GM23338 (cell line): ENCODE data around the gene ZC3H13. TPM values are rescaled to one million over a fixed set of nuclear protein-coding genes. Genes with fewer than 3 reads are reported as not detected.

Source experiments
- ATAC-seq: fragments of 200-7000 bp; cut with Tn5 transposase; 3 replicates; pipeline ENCODE4 v1.9.1; 2020
- DNase-seq: peaks from one replicate; pipeline ENCODE4 v3.0.0-alpha.2; 2015; ENCODE audit warnings: low spot score
- H2AFZ ChIP-seq: fragments of 200-600 bp; sonication (generic); 2 replicates; pipeline ENCODE4 v1.8.0; 2016; ENCODE audit warnings: antibody characterized with exemption, mild to moderate bottlenecking, moderate library complexity
- H3F3A ChIP-seq: fragments of 200-600 bp; sonication (generic); replicated peaks from 2 replicates; pipeline ENCODE4 v1.8.0; 2017; ENCODE audit warnings: antibody characterized with exemption, mixed run types, low read depth
- H3K27ac ChIP-seq: fragments of 200-600 bp; sonication (generic); 2 replicates; pipeline ENCODE4 v1.6.1; 2016; ENCODE audit warnings: low read depth
- H3K27me3 ChIP-seq: fragments of 200-600 bp; sonication (generic); 2 replicates; pipeline ENCODE4 v1.8.0; 2016; ENCODE audit warnings: mild to moderate bottlenecking, mixed run types, moderate library complexity; ENCODE audit not compliant: insufficient read depth
- H3K36me3 ChIP-seq: fragments of 200-600 bp; sonication (generic); 2 replicates; pipeline ENCODE4 v1.8.0; 2016; ENCODE audit warnings: mild to moderate bottlenecking; ENCODE audit not compliant: insufficient read depth
- H3K4me1 ChIP-seq: fragments of 200-600 bp; sonication (generic); 2 replicates; pipeline ENCODE4 v1.8.0; 2016; ENCODE audit warnings: mild to moderate bottlenecking, moderate library complexity; ENCODE audit not compliant: insufficient read depth
- H3K4me2 ChIP-seq: fragments of 200-600 bp; sonication (generic); 2 replicates; pipeline ENCODE4 v1.7.1; 2017; ENCODE audit warnings: mixed run types
- H3K4me3 ChIP-seq: fragments of 200-600 bp; sonication (generic); 2 replicates; pipeline ENCODE4 v1.6.1; 2016; ENCODE audit warnings: mixed run types
- H3K79me2 ChIP-seq: fragments of 200-600 bp; sonication (generic); replicated peaks from 2 replicates; pipeline ENCODE4 v1.8.0; 2017; ENCODE audit warnings: mild to moderate bottlenecking; ENCODE audit not compliant: insufficient read depth
- H3K9me2 ChIP-seq: fragments of 200-600 bp; sonication (generic); 2 replicates; pipeline ENCODE4 v1.8.0; 2017; ENCODE audit not compliant: insufficient read depth
- H4K20me1 ChIP-seq: fragments of 200-600 bp; sonication (generic); replicated peaks from 2 replicates; pipeline ENCODE4 v1.8.0; 2017; ENCODE audit warnings: mild to moderate bottlenecking; ENCODE audit not compliant: insufficient read depth
- H3K27ac Mint-ChIP-seq: 2 replicates; pipeline ENCODE4 v1.8.0; 2020; ENCODE audit warnings: inconsistent platforms, mild to moderate bottlenecking, moderate library complexity, mixed read lengths
- H3K27me3 Mint-ChIP-seq: 3 replicates; pipeline ENCODE4 v1.8.0; 2022; ENCODE audit warnings: low read depth, mild to moderate bottlenecking, moderate library complexity, mixed read lengths, inconsistent platforms; ENCODE audit not compliant: insufficient read depth, poor library complexity
- H3K36me3 Mint-ChIP-seq: 3 replicates; pipeline ENCODE4 v1.8.0; 2021; ENCODE audit warnings: low read depth, mild to moderate bottlenecking, inconsistent platforms, moderate library complexity, mixed read lengths
- H3K4me1 Mint-ChIP-seq: 3 replicates; pipeline ENCODE4 v1.8.0; 2020; ENCODE audit warnings: mild to moderate bottlenecking, inconsistent platforms, mixed read lengths
- H3K4me3 Mint-ChIP-seq: 3 replicates; pipeline ENCODE4 v1.8.0; 2021; ENCODE audit warnings: moderate library complexity, mild to moderate bottlenecking, inconsistent platforms, mixed read lengths
- H3K9me3 Mint-ChIP-seq: 3 replicates; pipeline ENCODE4 v1.8.0; 2020; ENCODE audit warnings: moderate library complexity, mild to moderate bottlenecking, inconsistent platforms, mixed read lengths
- CREB1 ChIP-seq: fragments of 250-450 bp; sonication (Bioruptor Pico); IDR thresholded peaks from 2 replicates; pipeline ENCODE4 v1.5.0; 2020; ENCODE audit warnings: low read depth, mild to moderate bottlenecking, moderate library complexity
- CTCF ChIP-seq, 2 experiments: fragments of 200-600 bp in 1 of 2; sonication (generic) in 1 of 2; conservative IDR thresholded peaks; 2 replicates each; pipeline versions ENCODE4 v1.5.1 to v1.6.1; 2016 to 2017; ENCODE audit warnings: antibody characterized with exemption in 2 of 2, low read depth in 2 of 2, mild to moderate bottlenecking in 2 of 2, moderate library complexity in 1 of 2
- ETS1 ChIP-seq: IDR thresholded peaks from 2 replicates; pipeline ENCODE4 v1.6.1; 2016; ENCODE audit warnings: antibody characterized with exemption
- EZH2 ChIP-seq: fragments of 200-600 bp; sonication (generic); IDR thresholded peaks from one replicate; pipeline ENCODE4 v1.8.0; 2017; ENCODE audit warnings: antibody characterized with exemption, mild to moderate bottlenecking, low read depth; ENCODE audit not compliant: unreplicated experiment
- EZH2phosphoT487 ChIP-seq: fragments of 200-600 bp; sonication (generic); IDR thresholded peaks from one replicate; pipeline ENCODE4 v1.8.1; 2018; ENCODE audit warnings: antibody characterized with exemption; ENCODE audit not compliant: unreplicated experiment
- JUNB ChIP-seq: IDR thresholded peaks from one replicate; pipeline ENCODE4 v1.6.1; 2016; ENCODE audit warnings: antibody characterized with exemption; ENCODE audit not compliant: unreplicated experiment
- POLR2AphosphoS5 ChIP-seq: IDR thresholded peaks from 2 replicates; pipeline ENCODE4 v1.6.1; 2016; ENCODE audit warnings: antibody characterized with exemption, low read depth
- STAT1 ChIP-seq: IDR thresholded peaks from one replicate; pipeline ENCODE4 v1.6.1; 2016; ENCODE audit warnings: antibody characterized with exemption; ENCODE audit not compliant: unreplicated experiment
- ZNF331 ChIP-seq: fragments of 250-450 bp; sonication (Bioruptor Pico); IDR thresholded peaks from 2 replicates; pipeline ENCODE4 v1.5.0; 2020; ENCODE audit warnings: low read depth, mild to moderate bottlenecking, moderate library complexity
- polyA plus RNA-seq: library from polyadenylated mRNA; unstranded; fragments of >200 nt; fragmentation: Nextera tagmentation; extraction: Ambion mirVana; gene quantifications from 2 replicates; pipeline ENCODE4 v1.2.1, GENCODE V29; 2016
- total RNA-seq: library from RNA; depleted of rRNA; stranded (reverse); fragments of >200 nt; shearing (Covaris generic); gene quantifications from 2 replicates; pipeline ENCODE4 v1.2.3, GENCODE V29; 2014
- TF ChIP-seq, protein P1 (sequence below): IDR thresholded peaks from one replicate; pipeline ENCODE4 v1.6.1; 2018; ENCODE audit warnings: antibody characterized with exemption; ENCODE audit not compliant: unreplicated experiment

Gene ZC3H13
- total and polyA plus RNA-seq, 2 experiments from 2014 or later = 39.6 to 125 TPM

DNA sequence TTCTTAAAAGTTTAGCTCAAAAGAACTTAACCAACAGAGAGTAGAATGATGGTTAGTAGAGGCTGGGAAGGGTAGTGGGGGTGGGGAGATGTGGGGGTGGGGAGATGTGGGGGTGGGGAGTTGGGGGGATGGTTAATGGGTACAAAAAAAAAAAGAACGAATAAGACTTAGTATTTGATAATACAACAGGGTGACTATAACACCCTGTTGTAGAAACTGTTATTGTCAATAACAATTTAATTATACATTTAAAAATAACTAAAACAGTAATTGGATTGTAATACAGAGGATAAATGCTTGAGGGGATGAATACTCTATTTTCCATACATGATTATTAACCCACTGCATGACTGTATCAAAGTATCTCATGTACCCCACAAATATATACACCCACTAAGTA is 91.1 kb downstream of the ZC3H13 start:
- ATAC-seq (no peak), DNase-seq (no peak)
- no peaks in the 10 kb centered on the region for H4K20me1 ChIP-seq
- no peaks in the 10 kb centered on the region for H3K27me3 ChIP-seq
- Mint-ChIP-seq H3K4me3 (no peak overlapping the region), H3K36me3 (peaks cover 32% of the 10 kb centered on the region), H3K27ac (no peak overlapping the region), H3K4me1 (peaks cover 6% of the 10 kb centered on the region; the same call in 2 of the 3 replicates), H3K9me3 (no peaks in the 10 kb centered on the region), H3K27me3 (no peaks in the 10 kb centered on the region)
- TF ChIP-seq JUNB = no peak
- peaks cover 22% of the 10 kb centered on the region for H3K36me3 ChIP-seq
- no peaks in the 10 kb centered on the region for H3F3A ChIP-seq
- H3K4me1 ChIP-seq = no peaks in the 10 kb centered on the region
- no peak overlapping the region for H3K4me3 ChIP-seq
- H2AFZ ChIP-seq = no peak overlapping the region
- H3K4me2 ChIP-seq = no peak overlapping the region
- H3K79me2 ChIP-seq = no peaks in the 10 kb centered on the region
- H3K9me2 ChIP-seq = no peaks in the 10 kb centered on the region
- no peak overlapping the region for H3K27ac ChIP-seq

GRCh38 chr13:45954836-45955800 is 97.4 kb downstream of the ZC3H13 start:
- H3K4me2 ChIP-seq = no peak overlapping the region
- ATAC-seq (no peak), DNase-seq (no peak)
- H2AFZ ChIP-seq = no peak overlapping the region
- peaks cover 2% of the 10 kb centered on the region for H3K27me3 Mint-ChIP-seq
- no peak overlapping the region for H3K4me3 ChIP-seq
- no peaks in the 10 kb centered on the region for H3F3A ChIP-seq
- 0 out of 3 replicates have a peak, but pooled peaks cover 2% of the 10 kb centered on the region for H3K4me1 Mint-ChIP-seq
- H3K4me3 Mint-ChIP-seq = no peak overlapping the region
- H3K36me3 Mint-ChIP-seq = peaks cover 23% of the 10 kb centered on the region
- no peaks in the 10 kb centered on the region for H3K9me2 ChIP-seq
- H3K36me3 ChIP-seq = peaks cover 12% of the 10 kb centered on the region; the same call in 1 of the 2 replicates
- no peaks in the 10 kb centered on the region for H3K9me3 Mint-ChIP-seq
- H3K4me1 ChIP-seq = no peaks in the 10 kb centered on the region
- no peak overlapping the region for H3K27ac ChIP-seq
- no peaks in the 10 kb centered on the region for H3K79me2 ChIP-seq
- H3K27me3 ChIP-seq = no peaks in the 10 kb centered on the region
- H3K27ac Mint-ChIP-seq = no peak overlapping the region
- H4K20me1 ChIP-seq = no peaks in the 10 kb centered on the region; the same call in 1 of the 2 replicates
- no peak for TF ChIP-seq ZNF331
- TF ChIP-seq CREB1 (CRISPR knock-in tag) = no peak
- TF ChIP-seq STAT1 = no peak
- TF ChIP-seq, protein P1, sequence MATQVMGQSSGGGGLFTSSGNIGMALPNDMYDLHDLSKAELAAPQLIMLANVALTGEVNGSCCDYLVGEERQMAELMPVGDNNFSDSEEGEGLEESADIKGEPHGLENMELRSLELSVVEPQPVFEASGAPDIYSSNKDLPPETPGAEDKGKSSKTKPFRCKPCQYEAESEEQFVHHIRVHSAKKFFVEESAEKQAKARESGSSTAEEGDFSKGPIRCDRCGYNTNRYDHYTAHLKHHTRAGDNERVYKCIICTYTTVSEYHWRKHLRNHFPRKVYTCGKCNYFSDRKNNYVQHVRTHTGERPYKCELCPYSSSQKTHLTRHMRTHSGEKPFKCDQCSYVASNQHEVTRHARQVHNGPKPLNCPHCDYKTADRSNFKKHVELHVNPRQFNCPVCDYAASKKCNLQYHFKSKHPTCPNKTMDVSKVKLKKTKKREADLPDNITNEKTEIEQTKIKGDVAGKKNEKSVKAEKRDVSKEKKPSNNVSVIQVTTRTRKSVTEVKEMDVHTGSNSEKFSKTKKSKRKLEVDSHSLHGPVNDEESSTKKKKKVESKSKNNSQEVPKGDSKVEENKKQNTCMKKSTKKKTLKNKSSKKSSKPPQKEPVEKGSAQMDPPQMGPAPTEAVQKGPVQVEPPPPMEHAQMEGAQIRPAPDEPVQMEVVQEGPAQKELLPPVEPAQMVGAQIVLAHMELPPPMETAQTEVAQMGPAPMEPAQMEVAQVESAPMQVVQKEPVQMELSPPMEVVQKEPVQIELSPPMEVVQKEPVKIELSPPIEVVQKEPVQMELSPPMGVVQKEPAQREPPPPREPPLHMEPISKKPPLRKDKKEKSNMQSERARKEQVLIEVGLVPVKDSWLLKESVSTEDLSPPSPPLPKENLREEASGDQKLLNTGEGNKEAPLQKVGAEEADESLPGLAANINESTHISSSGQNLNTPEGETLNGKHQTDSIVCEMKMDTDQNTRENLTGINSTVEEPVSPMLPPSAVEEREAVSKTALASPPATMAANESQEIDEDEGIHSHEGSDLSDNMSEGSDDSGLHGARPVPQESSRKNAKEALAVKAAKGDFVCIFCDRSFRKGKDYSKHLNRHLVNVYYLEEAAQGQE = no peak
- no peak for TF ChIP-seq EZH2phosphoT487
- TF ChIP-seq POLR2AphosphoS5 = no peak
- no peak for TF ChIP-seq ETS1
- TF ChIP-seq EZH2 = no peak
- TF ChIP-seq CTCF (conservative IDR thresholded peaks at IDR 0.05; ENCODE audit: low read depth in 2 of 2) = no peak
- no peak for TF ChIP-seq JUNB
